HG03439 (cell line): Measurements from ENCODE around the gene TOPBP1.
"Not testable (repeated sequence)": the region's sequence is repeated elsewhere in the genome, so short reads cannot be mapped to it uniquely, and the experiment has no call there.

Source experiments
- ATAC-seq: cut with Tn5 transposase; IDR thresholded peaks from one replicate; pipeline ENCODE4 v1.9.1; 2021; ENCODE audit warnings: mild to moderate bottlenecking, moderate library complexity; ENCODE audit not compliant: unreplicated experiment

The TOPBP1 gene

GRCh38 chr3:133675631-133676335 is 14.0 kb upstream of the TOPBP1 start:
- ATAC-seq, result no peak

- no peak for ATAC-seq
Observed at GRCh38 chr3:133674290-133674919, 12.7 kb upstream of the TOPBP1 start.

GRCh38 chr3:133673746-133674145 is 12.0 kb upstream of the TOPBP1 start:
- ATAC-seq, result no peak

DNA sequence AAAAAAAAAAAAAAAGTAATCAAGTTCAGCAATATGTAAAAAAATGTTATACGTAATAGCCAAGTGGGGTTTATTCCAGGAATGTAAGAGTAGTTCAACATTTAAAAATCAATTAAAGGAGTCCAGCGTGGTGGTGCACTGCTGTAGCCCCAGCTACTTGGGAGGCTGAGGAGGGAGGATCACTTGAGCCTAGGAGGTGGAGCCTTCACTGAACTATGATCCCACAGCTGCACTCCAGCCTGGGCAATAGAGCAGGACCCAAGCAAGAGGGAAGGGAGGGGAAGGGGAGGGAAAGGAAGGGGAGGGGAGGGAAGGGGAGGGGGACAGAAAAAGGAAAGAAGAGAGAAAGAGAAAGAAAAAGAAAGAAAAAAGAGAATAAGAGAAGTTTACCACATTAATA is 10.7 kb upstream of the TOPBP1 start:
- ATAC-seq, result no peak

DNA sequence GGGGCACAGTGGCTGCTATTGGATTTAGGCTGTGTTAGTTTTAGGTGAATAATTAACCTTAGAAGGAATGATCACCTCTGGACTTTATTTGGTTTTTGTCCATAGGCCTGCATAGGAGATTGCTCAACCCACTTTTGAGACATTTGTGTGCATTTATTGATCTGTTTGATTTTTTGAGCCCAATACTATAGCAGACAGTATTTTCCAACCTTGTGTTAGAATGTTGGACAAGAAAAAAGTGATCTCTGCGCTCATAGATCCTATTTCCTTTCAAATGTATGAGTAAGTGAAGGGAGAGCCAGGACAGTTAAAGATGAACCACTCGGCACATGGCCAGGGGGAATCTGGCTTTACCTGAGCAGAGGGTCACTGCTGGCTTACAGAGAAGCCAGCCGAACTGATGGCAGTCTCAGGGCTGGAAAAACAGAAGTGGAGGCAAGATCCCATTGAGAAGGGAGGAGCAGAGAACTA is 8.8 kb upstream of the TOPBP1 start:
- ATAC-seq, result no peak

DNA sequence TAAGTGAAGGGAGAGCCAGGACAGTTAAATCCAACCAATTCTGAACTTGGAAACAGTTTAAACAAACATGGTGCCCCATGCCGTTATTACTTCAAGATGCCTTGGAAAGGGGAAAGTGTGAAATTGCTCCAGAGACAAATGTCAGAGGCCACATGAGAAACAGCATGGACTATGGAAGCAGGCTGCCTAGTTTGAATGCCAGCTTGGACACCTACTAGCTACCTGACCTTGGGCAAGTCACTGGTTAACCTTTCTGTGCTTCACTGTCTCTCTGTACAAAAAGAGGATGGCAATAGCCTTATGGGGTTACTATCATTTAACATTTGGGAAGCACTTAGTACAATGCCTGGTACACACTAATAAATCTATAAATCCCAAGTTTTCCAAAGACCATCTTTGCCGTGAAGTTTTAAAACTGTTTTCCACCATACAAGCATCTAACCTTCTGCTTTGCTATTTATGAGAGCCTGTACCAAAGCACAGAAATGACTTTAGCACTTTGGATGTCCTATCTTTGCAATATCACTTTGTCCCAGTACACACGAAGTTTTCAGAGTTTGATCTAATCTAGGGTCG is 8.3 kb upstream of the TOPBP1 start:
- ATAC-seq, result no peak

GRCh38 chr3:133667118-133667517 is 5.4 kb upstream of the TOPBP1 start:
- ATAC-seq, result no peak

DNA sequence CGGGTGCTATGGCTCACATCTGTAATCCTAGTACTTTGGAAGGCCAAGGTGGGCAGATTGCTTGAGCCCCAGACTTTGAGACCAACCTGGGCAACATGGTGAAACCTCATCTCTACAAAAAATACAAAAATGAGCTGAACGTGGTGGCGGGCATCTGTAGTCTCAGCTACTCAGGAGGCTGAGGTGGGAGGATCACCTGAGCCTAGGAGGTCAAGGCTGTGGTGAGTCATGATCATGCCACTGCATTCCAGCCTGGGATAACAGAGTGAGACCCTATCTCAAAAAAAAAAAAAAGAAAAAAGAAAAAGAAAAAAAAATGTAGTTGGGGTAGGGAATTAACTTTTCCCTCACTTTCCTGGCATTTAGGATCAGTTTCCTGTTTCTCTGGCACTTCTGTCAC is 3.4 kb upstream of the TOPBP1 start:
- not testable (repeated sequence) for ATAC-seq

DNA sequence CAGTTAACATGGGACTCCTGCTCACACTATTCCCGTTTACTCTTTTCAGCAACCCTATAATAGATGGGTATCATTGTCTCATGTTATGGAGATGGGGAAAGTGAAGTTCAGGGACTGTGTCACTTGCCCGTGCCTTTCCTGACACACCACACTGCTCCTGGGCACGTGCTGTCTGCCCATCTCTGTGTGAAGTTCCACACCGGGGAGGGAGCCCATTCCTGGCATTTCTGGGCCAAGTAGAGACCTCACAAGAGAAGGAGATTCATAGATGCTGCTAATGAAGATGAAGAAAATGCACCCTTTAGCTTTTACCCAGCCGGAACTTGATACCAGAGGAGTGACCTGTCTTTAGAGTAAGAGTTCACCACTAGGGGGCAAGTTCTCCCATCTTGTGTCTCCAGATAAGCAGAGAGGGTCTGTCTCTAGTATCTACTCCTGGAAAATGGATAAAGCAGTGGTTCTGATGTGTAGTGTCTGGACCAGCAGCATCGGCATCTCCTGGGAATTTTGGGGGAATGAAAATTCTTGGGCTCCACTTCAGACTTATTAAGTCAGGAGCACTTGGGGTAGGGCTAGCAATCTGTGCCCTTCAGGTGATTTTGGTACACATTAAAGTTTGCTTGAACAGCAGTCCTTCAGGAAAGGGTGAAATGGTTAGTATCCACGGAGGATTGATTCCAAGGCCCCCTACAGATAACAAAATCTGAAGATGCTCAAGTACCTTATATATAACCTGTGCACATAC is 2.0 kb upstream of the TOPBP1 start:
- peak; percentile 57 for ATAC-seq

GRCh38 chr3:133662278-133662651 is 524 bp upstream of the TOPBP1 start:
- ATAC-seq, result peak; percentile 31

DNA sequence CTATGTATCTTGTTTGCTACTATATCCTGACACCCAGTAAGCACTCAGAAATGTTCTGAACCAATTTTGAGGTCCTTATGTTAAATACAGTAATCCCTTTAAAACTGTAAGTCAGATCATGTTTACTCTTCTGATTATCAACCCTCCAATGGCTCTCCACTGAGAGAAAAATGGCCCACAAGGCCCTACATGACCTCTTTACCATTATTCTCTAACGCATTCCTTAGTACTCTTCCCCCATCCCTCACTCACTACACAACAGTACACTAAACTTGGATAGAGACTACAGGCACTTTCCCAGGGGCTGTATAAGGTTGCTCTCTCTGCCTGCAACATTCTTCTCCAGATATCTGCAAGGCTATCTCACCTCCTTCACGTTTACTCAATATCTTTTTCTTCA is 1.9 kb downstream of the TOPBP1 start:
- ATAC-seq, result no peak

DNA sequence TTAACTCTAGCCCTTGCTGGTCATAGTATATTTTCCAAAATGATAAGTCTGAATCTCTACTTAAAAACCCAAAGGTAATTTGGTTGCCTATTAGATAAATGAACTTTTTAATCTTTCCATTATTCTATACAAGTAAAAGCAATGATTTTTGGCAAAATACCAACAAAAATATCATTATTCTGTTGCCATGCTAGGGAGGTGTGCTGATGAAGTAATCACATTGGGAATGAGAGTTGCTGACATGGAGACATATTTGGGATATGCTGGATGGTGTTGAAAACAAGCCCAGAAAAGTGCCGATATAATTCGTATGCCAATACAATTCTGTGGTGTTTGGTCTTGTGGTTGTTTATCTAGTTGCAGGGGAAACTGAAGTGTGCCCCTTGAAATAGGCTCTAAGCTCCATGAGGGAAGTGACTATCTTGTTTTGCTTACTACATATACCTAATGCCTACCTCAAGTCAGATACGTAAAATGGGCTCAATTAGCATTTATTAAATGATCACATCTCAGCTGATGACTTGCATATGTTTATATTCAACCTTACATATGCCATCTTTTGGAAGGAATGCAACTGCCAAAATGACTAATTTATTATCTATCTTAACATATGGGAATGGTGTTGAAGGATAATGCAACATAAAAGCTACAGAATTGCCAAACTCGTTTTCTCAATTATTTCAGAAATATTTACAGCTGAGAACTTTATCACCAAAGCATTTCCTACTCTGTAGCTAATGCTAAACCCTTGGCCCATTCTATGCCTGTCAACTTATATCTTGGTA is 5.8 kb downstream of the TOPBP1 start:
- ATAC-seq, result no peak

GRCh38 chr3:133649486-133650068 is 12.2 kb downstream of the TOPBP1 start:
- no peak for ATAC-seq

GRCh38 chr3:133644768-133645167 is 17.0 kb downstream of the TOPBP1 start:
- ATAC-seq, result no peak

GRCh38 chr3:133643611-133644010 is 18.1 kb downstream of the TOPBP1 start:
- ATAC-seq, result no peak

GRCh38 chr3:133641254-133641653 is 20.5 kb downstream of the TOPBP1 start:
- ATAC-seq, result no peak

- ATAC-seq, result no peak
Observed at GRCh38 chr3:133633439-133633838, 28.3 kb downstream of the TOPBP1 start.

DNA sequence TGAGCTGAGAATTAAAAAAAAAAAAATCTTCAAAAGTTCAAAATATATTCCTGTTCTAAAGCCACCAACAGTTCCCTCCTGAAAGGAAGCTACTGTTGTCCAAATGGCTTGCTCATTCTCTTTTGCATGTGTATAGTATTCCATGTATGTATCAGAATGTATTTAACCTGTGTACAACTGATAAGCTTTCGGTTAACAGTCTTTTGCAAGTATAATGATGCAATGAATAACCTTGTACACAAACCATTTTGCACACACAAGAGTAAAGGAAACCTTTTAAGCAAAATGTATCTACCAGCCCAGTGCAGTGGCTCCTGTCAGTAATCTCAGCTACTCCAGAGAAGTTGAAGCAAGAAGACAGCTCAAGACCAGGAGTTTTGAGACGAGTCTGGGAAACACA is 32.6 kb downstream of the TOPBP1 start:
- no peak for ATAC-seq

- ATAC-seq, result no peak
Observed at GRCh38 chr3:133627789-133628188, 34.0 kb downstream of the TOPBP1 start.

- ATAC-seq, result peak; percentile 100
Observed at GRCh38 chr3:133620066-133620784, 41.5 kb downstream of the TOPBP1 start.
